Esophagus (tissue), 2 donors: ENCODE data around the gene IZUMO1R. TPM values are rescaled to one million over a fixed set of nuclear protein-coding genes. Genes with fewer than 3 reads are reported as not detected.
"Not testable (repeated sequence)": the region's sequence is repeated elsewhere in the genome, so short reads cannot be mapped to it uniquely, and the experiment has no call there.

Source experiments
- H3K27ac ChIP-seq, 2 donors: one replicate each; pipeline ENCODE4 v1.5.1; 2013; ENCODE audit warnings: low read depth in 2 of 2, mild to moderate bottlenecking in 2 of 2, inconsistent platforms in 1 of 2, low read length in 1 of 2, moderate library complexity in 1 of 2
- H3K27me3 ChIP-seq, 2 donors: one replicate each; pipeline ENCODE4 v1.6.1; 2013; ENCODE audit warnings: low read length in 2 of 2, control low read depth in 1 of 2, mild to moderate bottlenecking in 1 of 2; ENCODE audit not compliant: insufficient read depth in 2 of 2, control insufficient read depth in 1 of 2
- H3K36me3 ChIP-seq, 2 donors: one replicate each; pipeline ENCODE4 v1.6.1; 2013; ENCODE audit warnings: low read length in 1 of 2; ENCODE audit not compliant: control insufficient read depth in 2 of 2, insufficient read depth in 2 of 2
- H3K4me1 ChIP-seq, 2 donors: one replicate each; pipeline ENCODE4 v1.6.1; 2013; ENCODE audit warnings: low read length in 1 of 2; ENCODE audit not compliant: control insufficient read depth in 2 of 2, insufficient read depth in 2 of 2
- H3K4me3 ChIP-seq, 2 donors: one replicate each; pipeline ENCODE4 v1.5.1; 2013; ENCODE audit warnings: low read length in 2 of 2, mild to moderate bottlenecking in 2 of 2, low read depth in 1 of 2, moderate library complexity in 1 of 2
- H3K9me3 ChIP-seq, 2 donors: one replicate each; pipeline ENCODE4 v1.6.1; 2013; ENCODE audit warnings: mild to moderate bottlenecking in 2 of 2, low read depth in 1 of 2, low read length in 1 of 2, moderate library complexity in 1 of 2; ENCODE audit not compliant: control insufficient read depth in 2 of 2, insufficient read depth in 1 of 2
- WGBS, 2 donors: extraction: QIAGEN DNeasy Blood & Tissue Kit; methylation state at CpG; one replicate each; pipeline ENCODE4 v1.1.7; 2013; 5-methylcytosine and 5-hydroxymethylcytosine counted together
- polyA plus RNA-seq, 2 donors: library from polyadenylated mRNA; stranded (reverse); fragments of 200-250 nt; gene quantifications; one replicate each; pipeline ENCODE4 v1.2.3, GENCODE V29; 2013
- donor health status: healthy with polysubstance abuse.
- donor health status: Bipolar disorder and iron deficiency.

Gene IZUMO1R
- not detected for polyA plus RNA-seq

DNA sequence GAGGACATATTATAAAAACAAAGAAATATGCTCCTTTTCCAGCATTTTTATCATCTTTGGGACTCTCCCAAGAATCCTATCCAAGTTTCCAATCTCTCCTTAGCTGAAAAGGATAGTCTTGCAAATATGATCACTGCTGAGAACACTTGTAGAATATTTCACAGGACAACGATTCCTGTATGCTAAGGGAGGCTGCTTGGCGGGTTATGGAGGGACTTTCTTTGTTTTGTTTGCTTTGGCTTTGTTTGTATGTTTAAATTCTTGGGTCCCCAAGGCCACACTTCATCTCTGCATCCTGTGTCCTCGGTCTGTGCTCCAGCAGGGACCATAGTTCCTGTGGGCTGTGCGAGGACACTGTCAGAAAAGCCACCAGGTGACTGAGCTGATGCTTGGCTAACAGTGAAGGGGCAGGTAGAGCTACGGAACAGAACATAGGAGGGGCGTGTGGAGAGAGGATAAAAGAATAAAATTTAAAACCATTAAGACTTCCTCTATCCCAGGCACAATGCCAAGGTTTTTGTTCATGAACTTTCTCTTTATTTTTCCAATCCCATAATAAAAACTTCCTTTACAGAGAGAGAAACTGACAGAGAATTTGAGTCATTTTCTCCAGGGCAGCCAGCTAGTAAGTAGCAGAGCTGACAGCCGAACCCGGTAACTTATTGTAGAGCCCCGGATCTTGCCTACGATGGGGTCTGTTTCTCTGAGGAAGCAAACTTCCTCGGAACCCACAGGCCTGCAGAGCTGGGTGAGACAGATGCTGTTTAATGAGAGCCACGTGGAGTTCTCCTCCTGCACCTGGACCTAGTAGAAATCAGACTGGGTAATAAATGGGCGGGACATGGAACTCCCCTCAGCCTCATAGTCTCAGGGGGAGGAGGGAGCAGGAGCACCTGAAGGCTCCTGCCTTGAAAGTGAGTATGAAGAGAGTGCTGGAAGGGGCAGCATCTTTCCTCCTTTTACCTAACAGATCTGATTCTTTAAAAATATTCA, at the start of gene IZUMO1R:
IZUMO1R (plus strand) TSS at position 615 of the 993 bp plus-strand sequence. CDS start 1,057 bp downstream, outside the sequence.
- H3K9me3 ChIP-seq, result no peaks in the 10 kb centered on the region
- H3K4me3 ChIP-seq, result no peak within 1 kb of the TSS
- no peaks in the 10 kb centered on the region for H3K36me3 ChIP-seq
- 24 to 31% methylated on average over 13 of the region's 13 CpGs for WGBS, 2 donors
- H3K4me1 ChIP-seq, result peaks cover 0 to 6% of the 10 kb centered on the region in 2 donors
- no peak within 1 kb of the TSS for H3K27ac ChIP-seq
- no peaks in the 10 kb centered on the region for H3K27me3 ChIP-seq

DNA sequence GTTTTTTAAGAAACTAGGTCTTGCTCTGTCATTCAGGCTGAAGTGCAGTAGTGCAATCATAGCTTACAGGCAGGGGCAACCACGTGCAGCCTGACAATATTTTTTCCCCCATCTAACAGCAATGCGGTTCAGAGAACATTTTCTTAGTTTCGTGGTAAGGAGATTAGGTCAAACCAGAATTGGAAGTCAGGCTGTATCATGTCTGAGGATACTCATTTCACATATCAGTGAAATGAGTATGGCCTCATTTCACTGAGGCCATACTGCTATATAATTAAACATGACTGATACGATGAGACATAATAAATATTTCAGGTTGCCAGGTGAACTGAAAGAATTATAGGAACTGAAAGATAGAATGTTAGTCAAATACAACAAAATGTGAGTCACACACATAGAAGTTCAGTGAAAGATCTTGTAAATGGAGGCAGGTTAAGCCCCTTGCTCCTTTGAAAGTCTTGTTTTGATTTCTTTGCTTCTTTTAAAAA, 32.5 kb upstream of the IZUMO1R start:
- Histone ChIP-seq H3K27me3 (no peaks in the 10 kb centered on the region), H3K9me3 (no peaks in the 10 kb centered on the region), H3K27ac (no peak overlapping the region), H3K36me3 (no peaks in the 10 kb centered on the region), H3K4me1 (no peaks in the 10 kb centered on the region), H3K4me3 (no peak overlapping the region)
- 54 to 56% methylated on average over 4 of the region's 4 CpGs for WGBS, 2 donors

DNA sequence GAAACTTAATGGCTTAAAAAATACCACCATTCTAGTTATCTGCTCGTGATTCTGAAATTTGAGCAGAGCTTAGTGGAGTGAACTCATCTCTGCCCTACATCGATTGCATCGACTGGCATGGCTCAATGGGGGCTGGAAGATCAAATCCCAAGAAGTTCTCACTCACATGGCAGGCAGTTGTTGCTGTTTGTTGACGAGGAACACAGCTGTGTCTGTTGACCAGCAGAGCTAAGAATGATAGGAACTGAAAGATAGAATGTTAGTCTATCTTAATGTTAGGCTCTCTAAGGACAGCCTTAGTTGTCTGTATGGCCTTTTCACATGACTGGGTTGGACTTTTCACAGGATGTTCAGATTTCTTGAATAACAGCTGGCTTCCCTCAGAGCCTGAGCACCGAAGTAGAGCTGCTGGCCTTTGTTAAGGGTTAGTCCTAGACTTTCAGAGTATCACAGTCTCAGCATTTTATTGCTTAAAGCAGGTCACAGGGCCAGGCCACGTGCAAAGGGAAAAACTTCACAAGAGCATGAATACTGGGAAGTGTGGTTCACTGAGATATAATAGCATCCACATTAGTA, 31.6 kb upstream of the IZUMO1R start:
- H3K4me3 ChIP-seq, result no peak overlapping the region
- 52 to 58% methylated on average over 6 of the region's 6 CpGs for WGBS, 2 donors
- H3K9me3 ChIP-seq, result no peaks in the 10 kb centered on the region
- no peaks in the 10 kb centered on the region for H3K27me3 ChIP-seq
- H3K27ac ChIP-seq, result no peak overlapping the region
- H3K4me1 ChIP-seq, result no peaks in the 10 kb centered on the region
- no peaks in the 10 kb centered on the region for H3K36me3 ChIP-seq

DNA sequence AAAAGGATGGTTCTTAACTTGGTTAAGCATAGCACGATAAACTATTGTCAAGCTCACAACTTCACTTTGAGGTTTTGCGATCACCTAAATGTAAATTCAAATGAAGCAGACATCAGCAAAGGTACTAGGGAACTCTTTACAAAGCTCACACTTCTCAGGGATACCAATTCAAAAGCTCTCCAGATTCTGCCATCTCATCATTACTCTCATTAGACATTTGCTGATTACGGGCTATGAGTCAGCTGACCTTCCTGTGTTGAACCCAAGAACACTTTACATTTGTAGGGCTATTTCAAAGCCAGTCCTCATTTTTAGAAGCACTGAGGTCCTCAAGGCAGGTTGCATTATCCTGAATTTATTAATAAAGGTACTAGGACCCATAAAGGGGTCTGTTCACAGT, 28.4 kb upstream of the IZUMO1R start:
- Histone ChIP-seq H3K36me3 (no peaks in the 10 kb centered on the region), H3K4me3 (no peak overlapping the region), H3K9me3 (no peaks in the 10 kb centered on the region), H3K4me1 (no peaks in the 10 kb centered on the region), H3K27ac (no peak overlapping the region), H3K27me3 (no peaks in the 10 kb centered on the region)
- 87 to 91% methylated on average over 3 of the region's 3 CpGs for WGBS, 2 donors

DNA sequence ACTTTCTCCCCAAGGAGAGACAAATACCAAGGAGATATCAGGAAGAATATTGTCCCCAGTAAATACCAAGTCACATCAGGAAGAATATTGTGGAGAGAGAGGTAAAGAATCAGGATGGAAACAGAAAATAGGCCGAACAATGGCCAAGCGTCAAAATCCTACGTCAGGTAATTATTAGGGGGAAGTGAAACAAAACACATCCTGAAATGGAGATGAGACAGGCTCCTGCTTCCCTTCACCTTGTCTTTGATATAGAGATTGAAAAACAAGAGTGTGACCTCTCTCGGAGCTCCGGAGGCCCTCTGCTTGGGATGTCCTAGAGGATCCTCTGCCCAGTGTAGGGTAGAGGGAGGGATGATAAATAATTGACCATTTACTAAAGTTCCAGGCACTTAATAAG, 27.4 kb upstream of the IZUMO1R start:
- 89% methylated on average over 5 of the region's 5 CpGs for WGBS, 2 donors
- no peaks in the 10 kb centered on the region for H3K9me3 ChIP-seq
- no peaks in the 10 kb centered on the region for H3K27me3 ChIP-seq
- no peaks in the 10 kb centered on the region for H3K4me1 ChIP-seq
- no peaks in the 10 kb centered on the region for H3K36me3 ChIP-seq
- no peak overlapping the region for H3K27ac ChIP-seq
- H3K4me3 ChIP-seq, result no peak overlapping the region

- 57% methylated on average over 4 of the region's 4 CpGs for WGBS, 2 donors
- not testable (repeated sequence) for H3K27me3 ChIP-seq
These were observed 26.2 kb upstream of the IZUMO1R start for GRCh38 chr11:94278207-94278606.

DNA sequence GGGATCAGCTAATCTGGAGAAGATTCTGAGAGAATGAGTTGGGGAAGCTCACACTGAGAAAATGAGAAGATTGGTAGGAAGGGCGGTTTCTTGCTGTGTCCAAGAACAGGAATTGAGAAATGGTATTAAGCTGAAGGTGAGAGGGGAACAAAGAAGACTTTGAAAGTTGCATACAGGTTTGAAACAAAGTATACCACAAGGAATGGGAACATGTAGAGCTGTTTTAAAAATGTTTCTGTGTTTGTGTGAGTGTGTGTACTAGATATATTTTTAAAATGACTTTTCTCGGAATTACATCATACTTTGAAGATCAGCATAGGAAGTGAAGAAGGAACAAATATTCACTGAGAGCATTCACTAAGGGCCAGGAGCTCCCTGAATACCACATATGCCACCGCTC, 24.4 kb upstream of the IZUMO1R start:
- Histone ChIP-seq H3K9me3 (no peaks in the 10 kb centered on the region), H3K27ac (no peak overlapping the region), H3K36me3 (no peaks in the 10 kb centered on the region), H3K4me1 (no peaks in the 10 kb centered on the region), H3K4me3 (no peak overlapping the region), H3K27me3 (no peaks in the 10 kb centered on the region)
- 94% methylated on average over 3 of the region's 3 CpGs for WGBS, 2 donors

More at GRCh38 chr11:94278207-94278606, 26.2 kb upstream of the IZUMO1R start:
- not testable (repeated sequence) for H3K9me3 ChIP-seq, H3K4me3 ChIP-seq, H3K4me1 ChIP-seq, H3K36me3 ChIP-seq, H3K27ac ChIP-seq

GRCh38 chr11:94281324-94281723, 23.1 kb upstream of the IZUMO1R start:
- 86 to 89% methylated on average over 2 of the region's 2 CpGs for WGBS, 2 donors
- Histone ChIP-seq H3K27me3 (no peaks in the 10 kb centered on the region), H3K4me1 (no peaks in the 10 kb centered on the region), H3K36me3 (no peaks in the 10 kb centered on the region), H3K9me3 (no peaks in the 10 kb centered on the region), H3K4me3 (no peak overlapping the region), H3K27ac (no peak overlapping the region)

DNA sequence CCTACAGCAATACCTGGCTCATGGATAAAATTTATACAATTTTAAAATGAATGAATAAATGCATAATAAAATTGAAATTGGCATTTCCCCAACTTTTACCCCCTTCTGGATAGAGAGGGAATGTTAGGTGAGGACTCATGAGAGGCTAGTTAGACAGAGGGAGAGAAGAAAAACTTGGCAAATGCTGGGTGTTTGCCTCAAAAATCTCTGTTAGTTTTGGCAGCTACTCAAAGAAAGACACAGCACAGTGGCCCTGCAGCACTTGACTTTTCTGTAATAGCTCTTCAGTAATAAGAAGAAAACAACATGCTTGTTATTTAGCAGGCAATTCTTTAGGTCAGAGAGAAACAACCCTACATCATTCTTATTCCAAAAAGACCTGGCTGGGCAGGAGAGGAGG, 20.7 kb upstream of the IZUMO1R start:
- Histone ChIP-seq H3K27ac (no peak overlapping the region), H3K9me3 (no peaks in the 10 kb centered on the region), H3K4me1 (no peaks in the 10 kb centered on the region), H3K4me3 (no peak overlapping the region), H3K36me3 (no peaks in the 10 kb centered on the region), H3K27me3 (no peaks in the 10 kb centered on the region)
